K562 (cell line): ENCODE measurements around the gene ZNF585A. TPM values are rescaled to one million over a fixed set of nuclear protein-coding genes. Genes with fewer than 3 reads are reported as not detected.

Experiments
- ARHGAP35 ChIP-seq: fragments of 450-650 bp; IDR thresholded peaks from 2 replicates; pipeline ENCODE4 v1.6.1; 2018; ENCODE audit not compliant: partially characterized antibody
- ATF1 ChIP-seq, 2 experiments: fragments of 450-650 bp in 1 of 2; IDR thresholded peaks; 2 replicates each; pipeline ENCODE4 v1.6.1; 2016; ENCODE audit warnings: missing compliant biosample characterization in 1 of 2, missing genetic modification characterization in 1 of 2
- DDX20 ChIP-seq: fragments of 450-650 bp; IDR thresholded peaks from 2 replicates; pipeline ENCODE4 v1.6.1; 2016; ENCODE audit warnings: missing genetic modification characterization, low read depth, mild to moderate bottlenecking, missing compliant biosample characterization, moderate library complexity
- FOXK2 ChIP-seq, 2 experiments: fragments of 450-650 bp; IDR thresholded peaks in 1 of 2; conservative IDR thresholded peaks in 1 of 2; 2 replicates each; pipeline ENCODE4 v1.6.1; 2016; ENCODE audit warnings: low read depth in 2 of 2, mild to moderate bottlenecking in 1 of 2
- ILK ChIP-seq: fragments of 450-650 bp; IDR thresholded peaks from 2 replicates; pipeline ENCODE4 v1.6.1; 2016; ENCODE audit warnings: missing genetic modification characterization, low read depth, mild to moderate bottlenecking, missing compliant biosample characterization, moderate library complexity, borderline replicate concordance
- JUN ChIP-seq, 2 experiments: sonication (generic) in 1 of 2; formaldehyde crosslinking in 1 of 2; IDR thresholded peaks; 2 replicates each; pipeline versions ENCODE4 v1.6.1 to v1.8.0; 2012 to 2022; ENCODE audit warnings: borderline replicate concordance in 2 of 2, mild to moderate bottlenecking in 2 of 2, improper control_type of control experiment in 1 of 2, low read depth in 1 of 2, low read length in 1 of 2, missing genetic modification reagents in 1 of 2
- KAT7 ChIP-seq: sonication (generic); formaldehyde crosslinking; IDR thresholded peaks from 2 replicates; pipeline ENCODE4 v1.8.0; 2022; ENCODE audit warnings: missing genetic modification reagents, mild to moderate bottlenecking, borderline replicate concordance
- KDM5B ChIP-seq: fragments of 200-600 bp; sonication (generic); IDR thresholded peaks from 2 replicates; pipeline ENCODE4 v1.6.1; 2012; ENCODE audit warnings: low read depth, mild to moderate bottlenecking, moderate library complexity, low read length, control low read depth, inconsistent platforms; ENCODE audit not compliant: insufficient replicate concordance
- MCM2 ChIP-seq: fragments of 450-650 bp; IDR thresholded peaks from 2 replicates; pipeline ENCODE4 v1.6.1; 2017; ENCODE audit warnings: low read depth, mild to moderate bottlenecking
- MTF1 ChIP-seq: fragments of 250-450 bp; sonication (Bioruptor Pico); IDR thresholded peaks from 2 replicates; pipeline ENCODE4 v1.9.0; 2021; ENCODE audit warnings: moderate library complexity, mild to moderate bottlenecking, inconsistent platforms, borderline replicate concordance
- NFIC ChIP-seq: fragments of 450-650 bp; IDR thresholded peaks from 2 replicates; pipeline ENCODE4 v1.6.1; 2017; ENCODE audit warnings: mild to moderate bottlenecking, inconsistent platforms
- NUFIP1 ChIP-seq: fragments of 450-650 bp; IDR thresholded peaks from 2 replicates; pipeline ENCODE4 v1.6.1; 2018; ENCODE audit not compliant: partially characterized antibody
- PHB ChIP-seq: fragments of 250-450 bp; sonication (Bioruptor Pico); IDR thresholded peaks from 2 replicates; pipeline ENCODE4 v1.5.0; 2021
- POLR2A ChIP-seq: fragments of 450-650 bp; conservative IDR thresholded peaks from 2 replicates; pipeline ENCODE4 v1.6.1; 2016
- PYGO2 ChIP-seq: fragments of 450-650 bp; IDR thresholded peaks from 2 replicates; pipeline ENCODE4 v1.6.1; 2016; ENCODE audit warnings: mild to moderate bottlenecking, missing genetic modification characterization, moderate library complexity, missing compliant biosample characterization
- RBM25 ChIP-seq: fragments of 200-400 bp; formaldehyde crosslinking; IDR thresholded peaks from 2 replicates; pipeline ENCODE4 v1.6.1; 2018; ENCODE audit warnings: low read length, low read depth, moderate library complexity; ENCODE audit not compliant: severe bottlenecking
- SMAD1 ChIP-seq: fragments of 150-350 bp; IDR thresholded peaks from 2 replicates; pipeline ENCODE4 v1.6.1; 2014; ENCODE audit warnings: low read length, low read depth; ENCODE audit not compliant: partially characterized antibody
- SMARCA5 ChIP-seq: fragments of 450-650 bp; IDR thresholded peaks from 2 replicates; pipeline ENCODE4 v1.6.1; 2016
- SP2 ChIP-seq: IDR thresholded peaks from 2 replicates; pipeline ENCODE4 v1.6.1; 2011; ENCODE audit warnings: mild to moderate bottlenecking, low read depth, low read length, moderate library complexity; ENCODE audit not compliant: poor library complexity, severe bottlenecking; ENCODE audit errors: extremely low read depth
- STAG1 ChIP-seq: sonication (generic); formaldehyde crosslinking; IDR thresholded peaks from 2 replicates; pipeline ENCODE4 v1.5.0; 2020; ENCODE audit warnings: missing genetic modification reagents, borderline replicate concordance
- STAT6 ChIP-seq: sonication (generic); formaldehyde crosslinking; IDR thresholded peaks from 2 replicates; pipeline ENCODE4 v1.8.1; 2023; ENCODE audit warnings: mild to moderate bottlenecking, missing genetic modification reagents
- TCF7 ChIP-seq: sonication (generic); IDR thresholded peaks from 2 replicates; pipeline ENCODE4 v1.6.1; 2016; ENCODE audit warnings: antibody characterized with exemption, borderline replicate concordance
- U2AF2 ChIP-seq: fragments of 200-400 bp; formaldehyde crosslinking; optimal IDR thresholded peaks from 2 replicates; pipeline ENCODE3; 2017; ENCODE audit warnings: low read depth, mild to moderate bottlenecking, low read length
- ZKSCAN1 ChIP-seq: fragments of 150-350 bp; IDR thresholded peaks from 2 replicates; pipeline ENCODE4 v1.6.1; 2016; ENCODE audit warnings: low read depth, low read length
- ZNF408 ChIP-seq: fragments of 250-450 bp; sonication (Bioruptor Pico); IDR thresholded peaks from 2 replicates; pipeline ENCODE4 v1.4.0; 2020; ENCODE audit warnings: low read depth, mild to moderate bottlenecking, moderate library complexity
- ZNF644 ChIP-seq: fragments of 200-800 bp; sonication (Bioruptor generic); IDR thresholded peaks from 2 replicates; pipeline ENCODE4 v1.6.1; 2016; ENCODE audit warnings: low read depth, missing genetic modification characterization, missing compliant biosample characterization
- ZNF699 ChIP-seq: fragments of 250-450 bp; sonication (Bioruptor Pico); IDR thresholded peaks from 2 replicates; pipeline ENCODE4 v1.8.0; 2021; ENCODE audit warnings: mild to moderate bottlenecking, moderate library complexity; ENCODE audit not compliant: insufficient replicate concordance
- polyA plus RNA-seq, 8 experiments: library from polyadenylated mRNA; depleted of rRNA in 4 of 8; stranded (reverse) in 5 of 8; unstranded in 3 of 8; fragments of >200 nt; fragmentation: Nextera tagmentation in 2 of 8; fragmentation: Illumina TruSeq in 1 of 8; extraction: Ambion mirVana in 2 of 8; extraction: Trizol in 1 of 8; gene quantifications; 2 replicates each; pipeline versions ENCODE4 v1.2.1 to v1.2.3, GENCODE V29; 2011 to 2014; ENCODE audit warnings: inconsistent platforms in 1 of 8, missing spikeins in 1 of 8
- total RNA-seq, 7 experiments: library from RNA; depleted of rRNA in 6 of 7; stranded (reverse); fragments of >200 nt in 6 of 7; fragmentation: Illumina TruSeq in 2 of 7; extraction: Trizol in 2 of 7; gene quantifications; 2 replicates each; pipeline versions ENCODE4 v1.2.1 to v1.2.3, GENCODE V29; 2011 to 2021; ENCODE audit warnings: low replicate concordance in 1 of 7

ZNF585A gene
- total and polyA plus RNA-seq, 9 of the 15 experiments (the other 6 are each of a cell fraction or from before 2014, with no cell fraction given) = 5.6 to 31.0 (median 8.5) TPM

- no peak for TF ChIP-seq DDX20
- peak; percentile 78 for TF ChIP-seq KDM5B
- TF ChIP-seq MCM2 = no peak
- TF ChIP-seq ILK (tag) = no peak
- peak; percentile 60; the same call in 1 of the 2 replicates for TF ChIP-seq SMARCA5
- no peak for TF ChIP-seq PYGO2
- TF ChIP-seq SP2 = no peak
- TF ChIP-seq RBM25 = no peak
- no peak for TF ChIP-seq U2AF2
- no peak for TF ChIP-seq ZNF408 (CRISPR knock-in tag)
- no peak for TF ChIP-seq PHB
- peak; percentile 87 to 96 for TF ChIP-seq FOXK2 (conservative IDR thresholded peaks at IDR 0.05 in 1 of 2, IDR thresholded peaks at IDR 0.05 in 1 of 2; ENCODE audit: low read depth in 2 of 2)
- no peak for TF ChIP-seq ZNF644
- 0 out of 2 replicates have a peak, but pooled peaks have one; percentile 45 for TF ChIP-seq KAT7 (CRISPR knock-in tag)
- TF ChIP-seq STAT6 (CRISPR knock-in tag) = no peak
- no peak for TF ChIP-seq ZNF699 (CRISPR knock-in tag)
- TF ChIP-seq NFIC = peak; percentile 84
- no peak for TF ChIP-seq ZKSCAN1
- TF ChIP-seq SMAD1 = no peak
- TF ChIP-seq NUFIP1 = no peak
- peak; percentile 32; the same call in 1 of the 2 replicates for TF ChIP-seq JUN (IDR thresholded peaks at IDR 0.05; ENCODE audit: borderline replicate concordance, low read depth, low read length)
- TF ChIP-seq JUN (CRISPR knock-in tag; IDR thresholded peaks at IDR 0.05; ENCODE audit: borderline replicate concordance) = no peak
- TF ChIP-seq ATF1 (CRISPR knock-in tag; IDR thresholded peaks at IDR 0.05) = no peak
- peak; percentile 87 for TF ChIP-seq ATF1 (tag; IDR thresholded peaks at IDR 0.05)
- no peak for TF ChIP-seq ARHGAP35
- TF ChIP-seq MTF1 = no peak
- TF ChIP-seq TCF7 = 0 out of 2 replicates have a peak, but pooled peaks have one; percentile 23
- TF ChIP-seq POLR2A = peak; percentile 86
- no peak for TF ChIP-seq STAG1 (CRISPR knock-in tag)
These were observed 45.5 kb upstream of the ZNF585A start, which contains the start of gene ZNF383 (continued) for GRCh38 chr19:37217775-37218591.
